ENCODE results near the gene EEF1G. TPM values are rescaled to one million over a fixed set of nuclear protein-coding genes. Genes with fewer than 3 reads are reported as not detected.
A peak's percentile ranks its signal among the peaks of the same experiment; 100 is the strongest.

The EEF1G gene
- total and polyA plus RNA-seq, 2 of the 13 experiments (the other 11 are each of a cell fraction or from before 2014, with no cell fraction given) = 1,787 to 2,144 TPM

DNA sequence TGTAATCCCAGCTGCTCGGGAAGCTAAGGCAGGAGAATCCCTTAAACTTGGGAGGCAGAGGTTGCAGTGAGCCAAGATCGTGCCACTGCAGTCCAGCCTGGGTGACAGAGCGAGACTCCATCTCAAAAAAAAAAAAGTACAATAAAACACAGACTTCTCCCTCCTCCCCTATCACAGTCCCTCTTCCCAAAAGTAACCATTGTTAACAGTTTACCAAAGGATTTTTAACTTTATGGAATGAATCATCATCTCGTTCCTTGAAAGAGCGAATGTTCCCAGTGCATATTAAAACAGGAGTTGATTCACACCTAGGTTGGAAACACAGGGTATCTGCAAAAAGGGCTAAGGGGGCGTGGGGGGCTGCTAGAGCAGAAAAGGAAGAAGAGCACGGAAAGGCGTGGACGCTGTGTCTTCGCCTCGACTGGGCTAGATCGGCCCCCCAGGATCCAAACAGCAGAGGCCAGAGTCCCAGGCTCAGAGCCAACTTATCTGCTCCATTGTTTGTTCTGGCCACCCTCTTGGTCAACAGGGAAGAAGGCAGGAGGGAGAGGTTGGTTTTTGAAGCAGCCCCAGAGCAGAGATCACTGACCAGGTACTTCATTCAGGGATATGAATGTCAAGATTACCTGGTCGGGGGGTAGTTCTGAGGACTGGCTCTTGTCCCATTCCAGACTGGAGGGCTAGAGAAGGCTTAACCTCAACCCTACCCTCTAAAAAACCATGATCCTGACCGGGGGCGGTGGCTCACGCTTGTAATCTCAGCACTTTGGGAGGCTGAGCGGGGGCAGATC lies 25.0 kb downstream of the EEF1G start (continued):
- TF ChIP-seq, protein P1, sequence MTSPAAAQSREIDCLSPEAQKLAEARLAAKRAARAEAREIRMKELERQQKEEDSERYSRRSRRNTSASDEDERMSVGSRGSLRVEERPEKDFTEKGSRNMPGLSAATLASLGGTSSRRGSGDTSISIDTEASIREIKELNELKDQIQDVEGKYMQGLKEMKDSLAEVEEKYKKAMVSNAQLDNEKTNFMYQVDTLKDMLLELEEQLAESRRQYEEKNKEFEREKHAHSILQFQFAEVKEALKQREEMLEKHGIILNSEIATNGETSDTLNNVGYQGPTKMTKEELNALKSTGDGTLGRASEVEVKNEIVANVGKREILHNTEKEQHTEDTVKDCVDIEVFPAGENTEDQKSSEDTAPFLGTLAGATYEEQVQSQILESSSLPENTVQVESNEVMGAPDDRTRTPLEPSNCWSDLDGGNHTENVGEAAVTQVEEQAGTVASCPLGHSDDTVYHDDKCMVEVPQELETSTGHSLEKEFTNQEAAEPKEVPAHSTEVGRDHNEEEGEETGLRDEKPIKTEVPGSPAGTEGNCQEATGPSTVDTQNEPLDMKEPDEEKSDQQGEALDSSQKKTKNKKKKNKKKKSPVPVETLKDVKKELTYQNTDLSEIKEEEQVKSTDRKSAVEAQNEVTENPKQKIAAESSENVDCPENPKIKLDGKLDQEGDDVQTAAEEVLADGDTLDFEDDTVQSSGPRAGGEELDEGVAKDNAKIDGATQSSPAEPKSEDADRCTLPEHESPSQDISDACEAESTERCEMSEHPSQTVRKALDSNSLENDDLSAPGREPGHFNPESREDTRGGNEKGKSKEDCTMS (CRISPR knock-in tag; conservative IDR thresholded peaks at IDR 0.05) = no peak
- TF ChIP-seq, protein P2, sequence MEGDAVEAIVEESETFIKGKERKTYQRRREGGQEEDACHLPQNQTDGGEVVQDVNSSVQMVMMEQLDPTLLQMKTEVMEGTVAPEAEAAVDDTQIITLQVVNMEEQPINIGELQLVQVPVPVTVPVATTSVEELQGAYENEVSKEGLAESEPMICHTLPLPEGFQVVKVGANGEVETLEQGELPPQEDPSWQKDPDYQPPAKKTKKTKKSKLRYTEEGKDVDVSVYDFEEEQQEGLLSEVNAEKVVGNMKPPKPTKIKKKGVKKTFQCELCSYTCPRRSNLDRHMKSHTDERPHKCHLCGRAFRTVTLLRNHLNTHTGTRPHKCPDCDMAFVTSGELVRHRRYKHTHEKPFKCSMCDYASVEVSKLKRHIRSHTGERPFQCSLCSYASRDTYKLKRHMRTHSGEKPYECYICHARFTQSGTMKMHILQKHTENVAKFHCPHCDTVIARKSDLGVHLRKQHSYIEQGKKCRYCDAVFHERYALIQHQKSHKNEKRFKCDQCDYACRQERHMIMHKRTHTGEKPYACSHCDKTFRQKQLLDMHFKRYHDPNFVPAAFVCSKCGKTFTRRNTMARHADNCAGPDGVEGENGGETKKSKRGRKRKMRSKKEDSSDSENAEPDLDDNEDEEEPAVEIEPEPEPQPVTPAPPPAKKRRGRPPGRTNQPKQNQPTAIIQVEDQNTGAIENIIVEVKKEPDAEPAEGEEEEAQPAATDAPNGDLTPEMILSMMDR (CRISPR knock-in tag; IDR thresholded peaks at IDR 0.05) = peak; percentile 17; the same call in 1 of the 2 replicates
- TF ChIP-seq ZNF891 (CRISPR knock-in tag; IDR thresholded peaks at IDR 0.05) (no peak), ZBTB7A (CRISPR knock-in tag; IDR thresholded peaks at IDR 0.05) (peak; percentile 77; the same call in 1 of the 2 replicates), ZNF33B (CRISPR knock-in tag; IDR thresholded peaks at IDR 0.05) (no peak), ZNF354B (CRISPR knock-in tag; IDR thresholded peaks at IDR 0.05) (no peak), POLR2A (IDR thresholded peaks at IDR 0.05; ENCODE audit: insufficient read depth in 1 of 2, low read depth in 2 of 2, low read length in 2 of 2) (no peak), MBD4 (IDR thresholded peaks at IDR 0.05; ENCODE audit: borderline replicate concordance, low read length) (no peak), FOSL2 (CRISPR knock-in tag; IDR thresholded peaks at IDR 0.05) (peak; percentile 33), ZNF878 (CRISPR knock-in tag; IDR thresholded peaks at IDR 0.05) (no peak; the same call in 1 of the 2 replicates), ZNF781 (CRISPR knock-in tag; IDR thresholded peaks at IDR 0.05; ENCODE audit: borderline replicate concordance, not compliant biosample characterization) (no peak), ZNF225 (CRISPR knock-in tag; IDR thresholded peaks at IDR 0.05) (no peak), MLLT10 (CRISPR knock-in tag; IDR thresholded peaks at IDR 0.05) (no peak), HNF4G (IDR thresholded peaks at IDR 0.05; ENCODE audit: borderline replicate concordance, low read depth, low read length) (peak; percentile 64), HNF4G (CRISPR knock-in tag; IDR thresholded peaks at IDR 0.05; ENCODE audit: borderline replicate concordance, low read depth) (0 out of 2 replicates have a peak, but pooled peaks have one; percentile 25)
- TF ChIP-seq, protein P3, sequence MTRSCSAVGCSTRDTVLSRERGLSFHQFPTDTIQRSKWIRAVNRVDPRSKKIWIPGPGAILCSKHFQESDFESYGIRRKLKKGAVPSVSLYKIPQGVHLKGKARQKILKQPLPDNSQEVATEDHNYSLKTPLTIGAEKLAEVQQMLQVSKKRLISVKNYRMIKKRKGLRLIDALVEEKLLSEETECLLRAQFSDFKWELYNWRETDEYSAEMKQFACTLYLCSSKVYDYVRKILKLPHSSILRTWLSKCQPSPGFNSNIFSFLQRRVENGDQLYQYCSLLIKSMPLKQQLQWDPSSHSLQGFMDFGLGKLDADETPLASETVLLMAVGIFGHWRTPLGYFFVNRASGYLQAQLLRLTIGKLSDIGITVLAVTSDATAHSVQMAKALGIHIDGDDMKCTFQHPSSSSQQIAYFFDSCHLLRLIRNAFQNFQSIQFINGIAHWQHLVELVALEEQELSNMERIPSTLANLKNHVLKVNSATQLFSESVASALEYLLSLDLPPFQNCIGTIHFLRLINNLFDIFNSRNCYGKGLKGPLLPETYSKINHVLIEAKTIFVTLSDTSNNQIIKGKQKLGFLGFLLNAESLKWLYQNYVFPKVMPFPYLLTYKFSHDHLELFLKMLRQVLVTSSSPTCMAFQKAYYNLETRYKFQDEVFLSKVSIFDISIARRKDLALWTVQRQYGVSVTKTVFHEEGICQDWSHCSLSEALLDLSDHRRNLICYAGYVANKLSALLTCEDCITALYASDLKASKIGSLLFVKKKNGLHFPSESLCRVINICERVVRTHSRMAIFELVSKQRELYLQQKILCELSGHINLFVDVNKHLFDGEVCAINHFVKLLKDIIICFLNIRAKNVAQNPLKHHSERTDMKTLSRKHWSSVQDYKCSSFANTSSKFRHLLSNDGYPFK (CRISPR knock-in tag; IDR thresholded peaks at IDR 0.05; ENCODE audit: borderline replicate concordance) = no peak
- TF ChIP-seq, protein P4, sequence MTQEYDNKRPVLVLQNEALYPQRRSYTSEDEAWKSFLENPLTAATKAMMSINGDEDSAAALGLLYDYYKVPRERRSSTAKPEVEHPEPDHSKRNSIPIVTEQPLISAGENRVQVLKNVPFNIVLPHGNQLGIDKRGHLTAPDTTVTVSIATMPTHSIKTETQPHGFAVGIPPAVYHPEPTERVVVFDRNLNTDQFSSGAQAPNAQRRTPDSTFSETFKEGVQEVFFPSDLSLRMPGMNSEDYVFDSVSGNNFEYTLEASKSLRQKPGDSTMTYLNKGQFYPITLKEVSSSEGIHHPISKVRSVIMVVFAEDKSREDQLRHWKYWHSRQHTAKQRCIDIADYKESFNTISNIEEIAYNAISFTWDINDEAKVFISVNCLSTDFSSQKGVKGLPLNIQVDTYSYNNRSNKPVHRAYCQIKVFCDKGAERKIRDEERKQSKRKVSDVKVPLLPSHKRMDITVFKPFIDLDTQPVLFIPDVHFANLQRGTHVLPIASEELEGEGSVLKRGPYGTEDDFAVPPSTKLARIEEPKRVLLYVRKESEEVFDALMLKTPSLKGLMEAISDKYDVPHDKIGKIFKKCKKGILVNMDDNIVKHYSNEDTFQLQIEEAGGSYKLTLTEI (CRISPR knock-in tag; conservative IDR thresholded peaks at IDR 0.05) = no peak

Data from HepG2 (cell line).